SK-N-SH treated with all-trans-retinoic acid at 6 μM for 48 hours (cell line): ENCODE results near the gene AUTS2.

ENCODE experiments used
- ATAC-seq: fragments of 200-7000 bp; cut with Tn5 transposase; 3 replicates; pipeline ENCODE4 v1.9.1; 2020; ENCODE audit warnings: mild to moderate bottlenecking, moderate library complexity
- BACH2 ChIP-seq: fragments of 250-450 bp; sonication (Bioruptor Pico); IDR thresholded peaks from 2 replicates; pipeline ENCODE4 v1.9.0; 2021; ENCODE audit warnings: mild to moderate bottlenecking, borderline replicate concordance
- CREB5 ChIP-seq: fragments of 250-450 bp; sonication (Bioruptor Pico); IDR thresholded peaks from 2 replicates; pipeline ENCODE4 v1.5.1; 2020; ENCODE audit warnings: low read depth, mild to moderate bottlenecking, moderate library complexity
- CSRNP3 ChIP-seq: fragments of 250-450 bp; sonication (Bioruptor Pico); IDR thresholded peaks from 2 replicates; pipeline ENCODE4 v1.5.1; 2021; ENCODE audit warnings: mild to moderate bottlenecking, moderate library complexity
- ESRRG ChIP-seq: fragments of 250-450 bp; sonication (Bioruptor Pico); IDR thresholded peaks from 2 replicates; pipeline ENCODE4 v1.6.1; 2021; ENCODE audit warnings: mild to moderate bottlenecking
- GLIS3 ChIP-seq: fragments of 250-450 bp; sonication (Bioruptor Pico); IDR thresholded peaks from 2 replicates; pipeline ENCODE4 v1.5.0; 2020; ENCODE audit warnings: mild to moderate bottlenecking, moderate library complexity
- ISL1 ChIP-seq: fragments of 250-450 bp; sonication (Bioruptor Pico); IDR thresholded peaks from 2 replicates; pipeline ENCODE4 v2.1.2; 2022; ENCODE audit warnings: mild to moderate bottlenecking, moderate library complexity
- OSR1 ChIP-seq: fragments of 250-450 bp; sonication (Bioruptor Pico); IDR thresholded peaks from 2 replicates; pipeline ENCODE4 v1.8.0; 2022; ENCODE audit warnings: moderate library complexity, mild to moderate bottlenecking, inconsistent platforms
- PATZ1 ChIP-seq: fragments of 250-450 bp; sonication (Bioruptor Pico); IDR thresholded peaks from 2 replicates; pipeline ENCODE4 v1.8.0; 2020; ENCODE audit warnings: mild to moderate bottlenecking, moderate library complexity, borderline replicate concordance
- POU6F1 ChIP-seq: fragments of 250-450 bp; sonication (Bioruptor Pico); IDR thresholded peaks from 2 replicates; pipeline ENCODE4 v1.8.0; 2021; ENCODE audit warnings: low read depth, mild to moderate bottlenecking, moderate library complexity, borderline replicate concordance
- PPARA ChIP-seq: fragments of 250-450 bp; sonication (Bioruptor Pico); IDR thresholded peaks from 2 replicates; pipeline ENCODE4 v1.5.0; 2020; ENCODE audit warnings: mild to moderate bottlenecking, borderline replicate concordance
- RARB ChIP-seq: fragments of 250-450 bp; sonication (Bioruptor Pico); IDR thresholded peaks from 2 replicates; pipeline ENCODE4 v1.8.0; 2021; ENCODE audit warnings: mild to moderate bottlenecking, moderate library complexity
- SNAI2 ChIP-seq: fragments of 250-450 bp; sonication (Bioruptor Pico); IDR thresholded peaks from 2 replicates; pipeline ENCODE4 v1.5.0; 2020; ENCODE audit warnings: mild to moderate bottlenecking, moderate library complexity
- TCF4 ChIP-seq: fragments of 250-450 bp; sonication (Bioruptor Pico); IDR thresholded peaks from 2 replicates; pipeline ENCODE4 v1.8.0; 2021; ENCODE audit warnings: mild to moderate bottlenecking, moderate library complexity, borderline replicate concordance
- TOX ChIP-seq: fragments of 250-450 bp; sonication (Bioruptor Pico); IDR thresholded peaks from 2 replicates; pipeline ENCODE4 v1.8.0; 2021; ENCODE audit warnings: mild to moderate bottlenecking, moderate library complexity, borderline replicate concordance
- TSHZ2 ChIP-seq: fragments of 250-450 bp; sonication (Bioruptor Pico); IDR thresholded peaks from 2 replicates; pipeline ENCODE4 v1.5.0; 2020; ENCODE audit warnings: mild to moderate bottlenecking, moderate library complexity
- ZC3H10 ChIP-seq: fragments of 250-450 bp; sonication (Bioruptor Pico); IDR thresholded peaks from 2 replicates; pipeline ENCODE4 v1.5.1; 2021; ENCODE audit warnings: mild to moderate bottlenecking, moderate library complexity
- ZFP3 ChIP-seq: fragments of 250-450 bp; sonication (Bioruptor Pico); IDR thresholded peaks from 2 replicates; pipeline ENCODE4 v1.5.0; 2020; ENCODE audit warnings: mild to moderate bottlenecking, moderate library complexity
- ZFP30 ChIP-seq: fragments of 450-650 bp; formaldehyde crosslinking; IDR thresholded peaks from 2 replicates; pipeline ENCODE4 v1.5.0; 2022; ENCODE audit warnings: mild to moderate bottlenecking, moderate library complexity
- ZNF565 ChIP-seq: fragments of 450-650 bp; formaldehyde crosslinking; conservative IDR thresholded peaks from 2 replicates; pipeline ENCODE4 v1.5.0; 2020; ENCODE audit warnings: low read depth, mild to moderate bottlenecking, moderate library complexity
- ZNF70 ChIP-seq: fragments of 450-650 bp; formaldehyde crosslinking; IDR thresholded peaks from 2 replicates; pipeline ENCODE4 v1.5.0; 2020; ENCODE audit warnings: mild to moderate bottlenecking, moderate library complexity
- ZNF8 ChIP-seq: fragments of 450-650 bp; formaldehyde crosslinking; IDR thresholded peaks from 2 replicates; pipeline ENCODE4 v1.5.0; 2020; ENCODE audit warnings: mild to moderate bottlenecking, moderate library complexity

The AUTS2 gene

GRCh38 chr7:69757528-69757927 lies 159.3 kb downstream of the AUTS2 start:
- ATAC-seq, result no peak
- no peak for TF ChIP-seq SNAI2 (CRISPR knock-in tag)
- TF ChIP-seq ESRRG (CRISPR knock-in tag), result no peak
- TF ChIP-seq OSR1, result no peak
- TF ChIP-seq PATZ1 (CRISPR knock-in tag), result no peak
- TF ChIP-seq BACH2 (CRISPR knock-in tag), result no peak
- no peak for TF ChIP-seq TSHZ2 (CRISPR knock-in tag)
- no peak for TF ChIP-seq ZFP3 (CRISPR knock-in tag)
- TF ChIP-seq ZC3H10, result no peak
- TF ChIP-seq TCF4, result no peak
- TF ChIP-seq ZFP30 (CRISPR knock-in tag), result no peak
- TF ChIP-seq TOX (CRISPR knock-in tag), result no peak
- no peak for TF ChIP-seq ZNF70 (CRISPR knock-in tag)
- TF ChIP-seq GLIS3 (CRISPR knock-in tag), result no peak
- TF ChIP-seq RARB (CRISPR knock-in tag), result no peak

- ATAC-seq, result no peak; the same call in 1 of the 3 replicates
- TF ChIP-seq POU6F1 (CRISPR knock-in tag) (no peak), RARB (CRISPR knock-in tag) (no peak), GLIS3 (CRISPR knock-in tag) (no peak), ZNF565 (CRISPR knock-in tag) (no peak), ISL1 (CRISPR knock-in tag) (no peak), CREB5 (CRISPR knock-in tag) (no peak), ZNF8 (CRISPR knock-in tag) (no peak), CSRNP3 (CRISPR knock-in tag) (no peak), OSR1 (no peak), BACH2 (CRISPR knock-in tag) (no peak), TCF4 (no peak), PPARA (no peak), ESRRG (CRISPR knock-in tag) (no peak), PATZ1 (CRISPR knock-in tag) (no peak), ZFP30 (CRISPR knock-in tag) (no peak)
These were observed 159.7 kb downstream of the AUTS2 start for GRCh38 chr7:69757981-69758430.
